GM18505 (cell line): ENCODE results near the gene RSPH1.

ENCODE experiments used
- ATAC-seq: cut with Tn5 transposase; IDR thresholded peaks from one replicate; pipeline ENCODE4 v1.9.1; 2021; ENCODE audit not compliant: unreplicated experiment
- POLR2A ChIP-seq: IDR thresholded peaks from 4 replicates; pipeline ENCODE4 v1.6.1; 2011; ENCODE audit warnings: borderline replicate concordance; ENCODE audit not compliant: insufficient read depth, insufficient read length; ENCODE audit errors: extremely low read depth

Gene RSPH1

GRCh38 chr21:42525676-42526378 is 29.8 kb upstream of the RSPH1 start:
- ATAC-seq: no peak
- no peak for TF ChIP-seq POLR2A

- TF ChIP-seq POLR2A: peak; percentile 39
- peak; percentile 7 for ATAC-seq
Observed at GRCh38 chr21:42525029-42525581, 29.1 kb upstream of the RSPH1 start.

GRCh38 chr21:42524341-42525028 is 28.5 kb upstream of the RSPH1 start:
- ATAC-seq: peak; percentile 61

DNA sequence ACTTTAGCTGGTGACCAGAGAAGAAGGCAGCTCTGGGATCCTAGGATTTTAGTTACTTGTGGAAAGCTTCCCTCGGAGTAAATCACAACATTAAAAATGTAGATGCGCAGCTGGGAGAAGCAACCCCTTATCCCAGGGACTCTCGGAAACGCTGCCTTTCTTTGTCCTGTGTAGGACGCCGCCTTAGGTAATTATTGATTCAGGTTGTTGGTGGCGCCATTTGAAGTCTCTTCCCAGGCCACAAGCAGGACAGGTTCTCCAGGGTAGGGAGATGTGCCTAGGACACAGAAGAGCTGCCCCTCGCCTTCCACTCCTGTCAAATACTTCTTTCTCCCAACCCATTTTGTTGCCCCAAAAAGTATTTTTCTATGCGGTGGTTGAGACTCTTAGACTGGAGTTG is 27.9 kb upstream of the RSPH1 start:
- no peak for ATAC-seq
- TF ChIP-seq POLR2A: no peak

More at GRCh38 chr21:42524341-42525028, 28.5 kb upstream of the RSPH1 start:
- no peak for TF ChIP-seq POLR2A

DNA sequence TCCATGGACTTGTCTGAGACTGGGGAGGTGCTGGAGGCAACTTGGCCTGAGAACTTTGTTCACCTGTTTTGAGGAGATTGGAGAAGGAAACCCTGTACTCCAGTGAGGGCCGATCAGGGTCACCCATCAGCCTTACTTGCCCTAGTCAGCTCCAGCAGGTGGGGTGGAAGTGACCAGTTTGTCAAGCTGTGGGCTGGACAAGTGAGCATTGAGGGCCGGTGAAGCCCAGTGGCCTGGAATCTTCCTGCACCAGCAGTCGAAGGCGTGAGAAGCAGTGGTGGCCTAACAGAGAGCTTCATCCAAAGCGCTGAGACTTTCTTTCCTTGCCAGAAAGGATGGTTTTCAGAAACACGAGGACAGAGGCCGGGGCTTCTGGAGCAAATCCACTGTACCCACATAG is 27.2 kb upstream of the RSPH1 start:
- no peak for ATAC-seq
- no peak for TF ChIP-seq POLR2A

DNA sequence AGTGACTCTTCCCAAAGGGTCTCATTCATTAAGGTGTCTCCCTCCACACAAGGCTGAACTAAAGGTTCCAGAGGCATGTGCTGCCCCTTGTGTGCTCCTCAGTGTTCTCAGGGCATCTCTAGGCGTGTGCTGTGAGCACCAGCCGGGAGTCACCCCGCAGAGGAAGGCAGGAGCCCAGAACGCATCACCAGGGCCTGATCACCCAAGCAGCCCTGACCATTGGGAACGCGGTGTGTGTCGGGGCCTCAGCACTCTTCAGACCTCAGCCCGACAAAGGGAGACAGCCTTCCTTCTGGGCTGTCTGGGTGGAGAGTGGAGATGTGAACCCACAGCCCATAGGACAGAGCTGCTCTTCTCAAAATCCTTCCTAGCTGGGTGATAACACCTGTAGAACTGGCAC is 26.7 kb upstream of the RSPH1 start:
- no peak for TF ChIP-seq POLR2A
- no peak for ATAC-seq

DNA sequence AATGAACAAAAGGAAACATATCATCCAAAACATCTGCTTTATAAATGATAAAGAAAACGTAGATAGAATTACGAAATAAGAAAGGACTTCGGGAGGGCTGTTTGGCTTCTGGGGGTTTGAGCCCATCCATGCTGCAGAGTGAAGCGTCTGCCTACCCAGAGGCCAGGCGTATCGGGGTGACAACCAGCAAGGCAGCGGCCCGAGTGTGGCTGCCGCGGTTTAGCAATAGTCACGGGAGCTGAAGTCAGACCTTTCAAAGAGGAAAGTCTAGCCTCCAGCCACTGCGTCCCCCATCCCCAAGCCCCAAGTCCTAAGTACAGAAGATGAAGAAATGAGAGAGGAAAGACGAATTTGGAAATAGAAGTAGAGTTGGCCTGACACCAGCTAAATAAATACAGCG is 26.2 kb upstream of the RSPH1 start:
- ATAC-seq: no peak
- TF ChIP-seq POLR2A: no peak

DNA sequence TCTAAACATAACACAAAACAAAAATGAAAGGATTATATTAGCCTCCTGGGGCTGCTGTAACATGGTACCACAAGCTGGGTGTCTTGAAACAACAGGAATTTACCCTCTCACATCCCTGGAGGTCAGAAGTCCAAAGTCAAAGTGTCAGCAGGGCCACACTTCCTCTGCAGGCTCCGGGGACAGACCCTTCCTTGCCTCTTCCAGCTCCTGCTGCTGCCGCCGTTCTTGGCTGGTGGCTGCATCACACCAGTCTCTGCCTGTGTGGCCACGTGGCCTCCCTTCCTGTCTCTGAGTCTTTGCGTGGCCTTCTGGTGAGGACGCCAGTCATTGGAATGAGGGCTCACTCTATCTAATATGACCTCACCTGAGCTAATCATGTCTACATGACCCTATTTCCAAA is 25.8 kb upstream of the RSPH1 start:
- TF ChIP-seq POLR2A: no peak
- no peak for ATAC-seq

DNA sequence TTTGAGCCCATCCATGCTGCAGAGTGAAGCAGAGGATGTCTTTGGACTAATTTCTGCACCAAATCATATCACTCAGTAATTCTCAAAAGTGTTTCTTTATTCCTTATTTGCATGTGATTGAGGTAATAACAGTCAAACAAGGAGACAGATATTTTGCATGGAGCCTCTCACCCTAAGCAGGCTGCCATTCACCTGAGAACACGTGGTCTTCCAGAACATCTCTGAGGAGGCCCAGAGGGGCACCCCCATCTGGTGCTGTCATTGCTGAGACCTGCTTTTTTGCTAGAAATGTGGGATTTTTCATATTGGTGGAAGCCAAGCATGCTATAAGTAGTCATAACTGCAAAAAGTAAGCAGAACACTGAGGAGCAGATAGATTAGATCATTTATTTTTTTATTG is 25.4 kb upstream of the RSPH1 start:
- TF ChIP-seq POLR2A: no peak

DNA sequence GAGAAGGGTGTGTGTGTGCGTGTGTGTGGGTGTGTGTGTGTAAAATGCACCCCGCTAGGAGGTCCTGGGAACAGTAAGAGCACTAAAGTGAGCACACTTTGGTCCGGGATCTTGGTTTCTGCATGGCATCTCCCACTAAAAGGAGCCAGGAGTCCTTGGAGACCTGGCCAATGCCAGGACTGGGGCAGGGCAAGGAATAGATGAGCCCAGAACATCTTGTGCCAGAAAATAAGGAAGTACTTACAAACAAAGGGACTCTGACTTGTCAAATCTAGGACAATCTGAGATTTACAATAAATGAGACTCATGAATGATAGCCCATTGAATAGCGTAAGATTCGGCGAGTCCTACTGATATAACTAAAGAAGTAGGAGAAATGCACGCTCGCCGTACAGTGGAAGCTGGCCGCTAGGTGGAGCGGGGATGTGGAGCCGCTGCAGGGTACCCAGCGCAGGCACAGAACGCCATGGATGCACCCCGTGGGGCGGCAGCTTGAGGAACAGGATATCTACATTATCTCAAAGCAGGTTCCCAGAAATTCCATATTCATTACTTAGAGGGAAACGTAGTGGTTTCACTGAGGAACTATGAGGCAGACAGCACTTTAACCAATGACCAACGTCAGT is 24.7 kb upstream of the RSPH1 start:
- no peak for TF ChIP-seq POLR2A
- ATAC-seq: no peak

More for the DNA sequence above, 25.4 kb upstream of the RSPH1 start:
- ATAC-seq: no peak

- no peak for TF ChIP-seq POLR2A
- ATAC-seq: no peak
Observed at GRCh38 chr21:42518626-42519025, 22.6 kb upstream of the RSPH1 start.

DNA sequence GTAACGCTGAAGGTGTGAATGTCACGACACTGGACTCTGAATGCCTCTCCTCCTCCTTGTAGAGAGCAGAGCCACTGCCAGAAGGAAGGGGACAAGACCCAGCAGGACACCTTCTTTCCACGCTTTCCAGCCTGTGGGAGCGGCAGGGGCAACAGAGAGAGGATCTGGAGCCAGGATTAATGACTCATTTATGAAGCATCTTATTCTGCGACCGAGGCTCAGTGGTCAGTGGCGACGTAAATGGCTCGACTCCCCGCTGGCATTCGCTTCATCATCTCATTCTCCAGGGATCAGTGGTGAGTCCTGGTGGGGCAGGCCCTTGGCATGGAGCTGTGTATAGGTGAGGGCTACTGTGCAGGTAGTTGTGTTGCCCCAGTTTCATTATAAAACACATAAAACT is 22.2 kb upstream of the RSPH1 start:
- ATAC-seq: no peak
- TF ChIP-seq POLR2A: no peak

- ATAC-seq: no peak
- no peak for TF ChIP-seq POLR2A
Observed at GRCh38 chr21:42515708-42516502, 19.9 kb upstream of the RSPH1 start.
